Activated B cell treated with CpG ODN at 0.5 μM for 24 hours (primary cell): ENCODE measurements around the gene SLC17A1. TPM values are rescaled to one million over a fixed set of nuclear protein-coding genes. Genes with fewer than 3 reads are reported as not detected.

Experiments used
- ATAC-seq: fragments of 200-7000 bp; cut with Tn5 transposase; one replicate; pipeline ENCODE4 v1.10.0; 2021; ENCODE audit warnings: low read depth, mild to moderate bottlenecking, moderate library complexity
- CTCF ChIA-PET: fragments of 350-600 bp; sonication (Branson Sonifier 250); formaldehyde crosslinking; loops from one replicate; lab custom pipeline; 2021; ENCODE audit warnings: antibody characterized with exemption; lab: Charles Lee
- POLR2A ChIA-PET: fragments of 350-600 bp; sonication (Branson Sonifier 250); formaldehyde crosslinking; loops from one replicate; lab custom pipeline; 2021; ENCODE audit warnings: antibody characterized with exemption; lab: Charles Lee
- DNase-seq: peaks from one replicate; pipeline ENCODE4 v3.0.0; 2022
- H3K27ac Mint-ChIP-seq: one replicate; pipeline ENCODE4 v1.8.0; 2020; ENCODE audit warnings: mixed read lengths
- H3K27me3 Mint-ChIP-seq: one replicate; pipeline ENCODE4 v1.8.0; 2021; ENCODE audit warnings: mixed read lengths
- H3K36me3 Mint-ChIP-seq: one replicate; pipeline ENCODE4 v1.8.0; 2021; ENCODE audit warnings: low read depth, mixed read lengths
- H3K4me1 Mint-ChIP-seq: one replicate; pipeline ENCODE4 v1.8.0; 2021; ENCODE audit warnings: mixed read lengths
- H3K4me3 Mint-ChIP-seq: one replicate; pipeline ENCODE4 v1.8.0; 2020; ENCODE audit warnings: mild to moderate bottlenecking, mixed read lengths
- H3K9me3 Mint-ChIP-seq: one replicate; pipeline ENCODE4 v1.8.0; 2020; ENCODE audit warnings: mixed read lengths
- intact Hi-C: fragments of 100-400 bp; cut with micrococcal nuclease; formaldehyde crosslinking; loops from one replicate; pipeline ENCODE4 v1.15.1; 2024
- total RNA-seq: library from RNA; stranded (reverse); gene quantifications from 2 replicates; pipeline ENCODE4 v1.2.3, GENCODE V29; 2022
- TF ChIP-seq, protein P1 (sequence below): fragments of 200-600 bp; IDR thresholded peaks from one replicate; pipeline ENCODE4 v1.8.0; 2022; ENCODE audit warnings: antibody characterized with exemption, mild to moderate bottlenecking

SLC17A1 gene
- total RNA-seq, 1 donor from 2014 or later: not detected

- Mint-ChIP-seq H3K27ac (no peak overlapping the region), H3K27me3 (no peaks in the 10 kb centered on the region), H3K36me3 (no peaks in the 10 kb centered on the region), H3K4me3 (no peak overlapping the region), H3K4me1 (peaks cover 13% of the 10 kb centered on the region), H3K9me3 (no peaks in the 10 kb centered on the region)
- CTCF ChIA-PET: no interaction called here
- DNase-seq: no peak
- TF ChIP-seq, protein P1, sequence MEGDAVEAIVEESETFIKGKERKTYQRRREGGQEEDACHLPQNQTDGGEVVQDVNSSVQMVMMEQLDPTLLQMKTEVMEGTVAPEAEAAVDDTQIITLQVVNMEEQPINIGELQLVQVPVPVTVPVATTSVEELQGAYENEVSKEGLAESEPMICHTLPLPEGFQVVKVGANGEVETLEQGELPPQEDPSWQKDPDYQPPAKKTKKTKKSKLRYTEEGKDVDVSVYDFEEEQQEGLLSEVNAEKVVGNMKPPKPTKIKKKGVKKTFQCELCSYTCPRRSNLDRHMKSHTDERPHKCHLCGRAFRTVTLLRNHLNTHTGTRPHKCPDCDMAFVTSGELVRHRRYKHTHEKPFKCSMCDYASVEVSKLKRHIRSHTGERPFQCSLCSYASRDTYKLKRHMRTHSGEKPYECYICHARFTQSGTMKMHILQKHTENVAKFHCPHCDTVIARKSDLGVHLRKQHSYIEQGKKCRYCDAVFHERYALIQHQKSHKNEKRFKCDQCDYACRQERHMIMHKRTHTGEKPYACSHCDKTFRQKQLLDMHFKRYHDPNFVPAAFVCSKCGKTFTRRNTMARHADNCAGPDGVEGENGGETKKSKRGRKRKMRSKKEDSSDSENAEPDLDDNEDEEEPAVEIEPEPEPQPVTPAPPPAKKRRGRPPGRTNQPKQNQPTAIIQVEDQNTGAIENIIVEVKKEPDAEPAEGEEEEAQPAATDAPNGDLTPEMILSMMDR: no peak
- no peak for ATAC-seq
- intact Hi-C loops: no loop called here
- POLR2A ChIA-PET: no interaction called here
Observed at GRCh38 chr6:25748049-25748448, 83.8 kb downstream of the SLC17A1 start.

DNA sequence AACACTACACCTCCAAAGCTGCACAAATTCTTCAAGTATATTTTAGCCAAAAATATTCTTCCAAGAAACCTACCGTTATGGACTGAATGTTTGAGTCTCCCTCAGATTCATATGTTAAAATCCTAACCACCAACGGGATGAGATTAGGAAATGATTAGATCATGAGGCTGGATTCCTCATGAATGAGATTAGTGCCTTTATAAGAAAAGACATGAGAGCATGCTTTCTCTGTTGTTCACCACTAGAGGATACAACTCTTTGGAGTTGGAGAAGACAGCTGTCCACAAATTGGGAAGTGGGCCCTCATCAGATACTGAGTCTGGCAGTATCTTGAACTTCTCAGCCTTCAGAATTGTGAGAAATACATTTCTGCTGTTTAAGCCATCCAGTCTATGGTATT is 84.4 kb downstream of the SLC17A1 start:
- DNase-seq: no peak
- Mint-ChIP-seq H3K4me1 (peaks cover 13% of the 10 kb centered on the region), H3K27ac (no peak overlapping the region), H3K36me3 (no peaks in the 10 kb centered on the region), H3K4me3 (no peak overlapping the region), H3K27me3 (no peaks in the 10 kb centered on the region), H3K9me3 (no peaks in the 10 kb centered on the region)
- no peak for ATAC-seq
- ChIA-PET POLR2A (no interaction called here), CTCF (no interaction called here)
- intact Hi-C loops: no loop called here
- TF ChIP-seq, protein P1: no peak

DNA sequence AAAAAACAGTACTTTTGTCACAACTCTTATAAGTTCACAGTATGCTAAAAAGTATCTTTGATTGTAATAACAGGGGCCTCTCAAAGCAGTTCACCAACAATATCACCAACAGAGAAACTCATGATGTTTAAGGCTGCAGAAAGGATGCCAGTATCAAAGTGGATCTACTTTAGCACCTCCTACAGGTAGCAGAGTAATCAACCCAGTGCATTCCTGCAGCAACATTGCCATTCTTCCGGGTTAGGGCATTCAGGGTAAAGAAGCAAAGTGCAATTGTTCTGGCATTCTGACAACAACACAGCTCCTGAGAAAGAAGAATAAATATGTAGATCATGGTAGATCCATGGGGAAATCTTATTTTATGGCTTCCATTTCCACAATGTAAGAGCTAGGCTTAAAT is 84.9 kb downstream of the SLC17A1 start:
- TF ChIP-seq, protein P1: no peak
- intact Hi-C loops: no loop called here
- H3K4me1 Mint-ChIP-seq: peaks cover 13% of the 10 kb centered on the region
- H3K9me3 Mint-ChIP-seq: peaks cover 1% of the 10 kb centered on the region
- no peak for DNase-seq
- H3K27ac Mint-ChIP-seq: no peak overlapping the region
- H3K36me3 Mint-ChIP-seq: no peaks in the 10 kb centered on the region
- no peaks in the 10 kb centered on the region for H3K27me3 Mint-ChIP-seq
- no peak overlapping the region for H3K4me3 Mint-ChIP-seq
- POLR2A ChIA-PET: no interaction called here
- CTCF ChIA-PET: no interaction called here
- ATAC-seq: no peak

DNA sequence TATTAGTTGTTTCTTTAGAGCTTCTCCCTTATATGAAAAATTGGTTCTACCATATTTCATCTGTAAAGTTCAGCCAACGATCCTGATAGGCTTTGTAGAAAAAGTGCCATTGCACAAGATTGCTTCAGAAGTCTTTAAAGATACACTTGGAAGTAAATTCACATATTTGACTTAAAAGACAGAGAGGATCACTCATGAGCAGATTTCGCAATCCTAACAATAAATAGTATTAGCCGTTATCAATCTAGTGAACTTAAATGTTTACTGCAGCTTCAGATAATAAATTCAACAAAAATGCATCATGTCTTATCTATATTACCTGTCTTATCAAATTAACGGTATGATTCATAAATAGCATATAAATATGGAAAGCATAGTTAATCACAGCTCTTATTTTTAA is 86.0 kb downstream of the SLC17A1 start:
- Mint-ChIP-seq H3K4me1 (peaks cover 13% of the 10 kb centered on the region), H3K27ac (no peak overlapping the region), H3K27me3 (peaks cover under 1% of the 10 kb centered on the region), H3K36me3 (no peaks in the 10 kb centered on the region), H3K4me3 (no peak overlapping the region), H3K9me3 (peaks cover 4% of the 10 kb centered on the region)
- no peak for DNase-seq
- ChIA-PET POLR2A (no interaction called here), CTCF (no interaction called here)
- intact Hi-C loops: no loop called here
- no peak for ATAC-seq
- TF ChIP-seq, protein P1: no peak

DNA sequence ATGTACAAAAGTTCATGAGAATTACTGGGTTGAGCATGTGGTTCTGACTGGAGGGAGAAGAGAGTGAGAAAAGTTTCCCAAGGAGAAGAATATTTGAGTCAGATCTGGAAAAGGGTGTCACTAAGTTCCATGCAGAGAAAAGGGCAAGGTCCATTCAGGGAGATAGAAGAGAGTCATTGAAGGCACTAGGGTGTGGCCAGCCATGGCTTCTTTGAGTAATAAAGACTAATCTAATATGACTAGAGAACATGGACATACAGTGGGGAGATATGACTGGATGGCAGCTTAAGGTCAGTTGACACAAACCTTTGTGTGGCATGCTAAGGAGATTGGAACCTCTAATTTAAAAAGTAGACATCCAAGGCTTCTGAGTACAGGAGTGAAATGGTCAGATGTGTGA is 88.0 kb downstream of the SLC17A1 start:
- no peak overlapping the region for H3K27ac Mint-ChIP-seq
- ATAC-seq (no peak), DNase-seq (no peak)
- H3K27me3 Mint-ChIP-seq: peaks cover 8% of the 10 kb centered on the region
- H3K9me3 Mint-ChIP-seq: peaks cover 4% of the 10 kb centered on the region
- ChIA-PET POLR2A (no interaction called here), CTCF (no interaction called here)
- intact Hi-C loops: no loop called here
- H3K4me3 Mint-ChIP-seq: no peak overlapping the region
- TF ChIP-seq, protein P1: no peak
- no peaks in the 10 kb centered on the region for H3K4me1 Mint-ChIP-seq
- H3K36me3 Mint-ChIP-seq: no peaks in the 10 kb centered on the region
